CD4-positive, alpha-beta T cell treated with Interleukin-21 for 1 hour (primary cell): Measurements from ENCODE around the gene FADD.
A peak's percentile ranks its signal among the peaks of the same experiment; 100 is the strongest.
"Not testable (repeated sequence)": the region's sequence is repeated elsewhere in the genome, so short reads cannot be mapped to it uniquely, and the experiment has no call there.

ENCODE experiments used
- DNase-seq: peaks from one replicate; pipeline ENCODE4 v3.0.0-alpha.2; 2020

FADD gene

GRCh38 chr11:70182266-70182665 lies 20.8 kb upstream of the FADD start:
- no peak for DNase-seq

GRCh38 chr11:70183032-70183431 lies 20.1 kb upstream of the FADD start:
- no peak for DNase-seq

GRCh38 chr11:70183483-70184176 lies 19.5 kb upstream of the FADD start:
- no peak for DNase-seq

GRCh38 chr11:70184396-70184795 lies 18.7 kb upstream of the FADD start:
- no peak for DNase-seq

- DNase-seq, result no peak
Observed at GRCh38 chr11:70185348-70186055, 17.6 kb upstream of the FADD start.

GRCh38 chr11:70186420-70186819 lies 16.7 kb upstream of the FADD start:
- no peak for DNase-seq

GRCh38 chr11:70186936-70187335 lies 16.2 kb upstream of the FADD start:
- DNase-seq, result no peak

GRCh38 chr11:70187771-70188170 lies 15.3 kb upstream of the FADD start:
- no peak for DNase-seq

- no peak for DNase-seq
Observed at GRCh38 chr11:70189622-70190021, 13.5 kb upstream of the FADD start.

GRCh38 chr11:70191495-70192140 lies 11.5 kb upstream of the FADD start:
- peak; percentile 17 for DNase-seq

- no peak for DNase-seq
Observed at GRCh38 chr11:70192666-70193410, 10.3 kb upstream of the FADD start.

GRCh38 chr11:70193411-70194292 lies 9.4 kb upstream of the FADD start:
- DNase-seq, result no peak

GRCh38 chr11:70194792-70195791 lies 8.0 kb upstream of the FADD start:
- DNase-seq, result no peak

GRCh38 chr11:70200212-70200844 lies 2.8 kb upstream of the FADD start:
- no peak for DNase-seq

GRCh38 chr11:70201047-70201446 lies 2.0 kb upstream of the FADD start:
- DNase-seq, result not testable (repeated sequence)

GRCh38 chr11:70201882-70202861 lies 924 bp upstream of the FADD start:
- no peak for DNase-seq

GRCh38 chr11:70203751-70204465 lies 812 bp downstream of the FADD start:
- peak; percentile 89 for DNase-seq

GRCh38 chr11:70204466-70204799 lies 1.3 kb downstream of the FADD start:
- DNase-seq, result peak; percentile 16
